A673 (cell line): ENCODE data around the gene COBL. TPM values are rescaled to one million over a fixed set of nuclear protein-coding genes. Genes with fewer than 3 reads are reported as not detected.

Experiments
- BruUV-seq: library from RNA; stranded (reverse); fragments of 400-500 nt; replicated peaks from 2 replicates; lab custom pipeline; 2021; lab: Mats Ljungman, UMichigan
- CTCF ChIA-PET: fragments of 300-600 bp; sonication (Branson Sonifier 250); formaldehyde crosslinking; loops from one replicate; lab custom pipeline; 2022; ENCODE audit warnings: antibody characterized with exemption; lab: Charles Lee
- POLR2A ChIA-PET: fragments of 300-600 bp; sonication (Branson Sonifier 250); formaldehyde crosslinking; loops from one replicate; lab custom pipeline; 2022; ENCODE audit warnings: antibody characterized with exemption; ENCODE audit not compliant: low non-redundant PET; lab: Charles Lee
- DNase-seq: peaks from one replicate; pipeline ENCODE4 v3.0.0-alpha.2; 2015; ENCODE audit warnings: low spot score
- H3K27ac ChIP-seq: fragments of 200-600 bp; sonication (generic); 2 replicates; pipeline ENCODE4 v1.5.1; 2016; ENCODE audit warnings: mixed run types, low read depth, mild to moderate bottlenecking, mixed read lengths, antibody characterized with exemption, low read length; ENCODE audit not compliant: poor library complexity, severe bottlenecking
- H3K27me3 ChIP-seq: fragments of 200-600 bp; sonication (generic); replicated peaks from 2 replicates; pipeline ENCODE4 v1.6.1; 2017; ENCODE audit warnings: mixed run types, low read depth, mild to moderate bottlenecking, mixed read lengths, antibody characterized with exemption, low read length; ENCODE audit not compliant: insufficient read depth, poor library complexity
- H3K36me3 ChIP-seq: fragments of 200-600 bp; sonication (generic); 2 replicates; pipeline ENCODE4 v1.6.1; 2016; ENCODE audit warnings: mixed run types, mild to moderate bottlenecking, mixed read lengths, antibody characterized with exemption, low read length; ENCODE audit not compliant: insufficient read depth, poor library complexity, severe bottlenecking
- H3K4me1 ChIP-seq: fragments of 200-600 bp; sonication (generic); 2 replicates; pipeline ENCODE4 v1.6.1; 2017; ENCODE audit warnings: mixed run types, mild to moderate bottlenecking, mixed read lengths, antibody characterized with exemption, low read length; ENCODE audit not compliant: insufficient read depth, poor library complexity, severe bottlenecking
- H3K4me3 ChIP-seq: fragments of 200-600 bp; sonication (generic); 2 replicates; pipeline ENCODE4 v1.5.1; 2016; ENCODE audit warnings: low read depth, mixed run types, mild to moderate bottlenecking, mixed read lengths, low read length; ENCODE audit not compliant: poor library complexity, severe bottlenecking
- H3K9me3 ChIP-seq: fragments of 200-600 bp; sonication (generic); 2 replicates; pipeline ENCODE4 v1.6.1; 2016; ENCODE audit warnings: mixed run types, low read depth, mild to moderate bottlenecking, mixed read lengths, antibody characterized with exemption, low read length; ENCODE audit not compliant: poor library complexity, severe bottlenecking
- CTCF ChIP-seq: fragments of 300-800, 200-600 bp; sonication (generic); conservative IDR thresholded peaks from 2 replicates; pipeline ENCODE4 v1.5.1; 2017; ENCODE audit warnings: low read depth, mild to moderate bottlenecking, antibody characterized with exemption, low read length, moderate library complexity, mixed read lengths
- EZH2 ChIP-seq: fragments of 200-600 bp; sonication (generic); IDR thresholded peaks from 2 replicates; pipeline ENCODE4 v1.6.1; 2017; ENCODE audit warnings: borderline replicate concordance, low read depth, mild to moderate bottlenecking, mixed read lengths, antibody characterized with exemption, low read length; ENCODE audit not compliant: poor library complexity, severe bottlenecking
- intact Hi-C: fragments of 100-400 bp; cut with micrococcal nuclease; formaldehyde crosslinking; loops from one replicate; pipeline ENCODE4 v1.10.0; 2022; ENCODE audit not compliant: unreplicated experiment
- total RNA-seq: library from RNA; stranded (reverse); gene quantifications from 2 replicates; pipeline ENCODE4 v1.2.3, GENCODE V29; 2021

Gene COBL
- total RNA-seq, 1 experiment from 2014 or later = not detected

- TF ChIP-seq CTCF = no peak
- Histone ChIP-seq H3K4me1 (no peaks in the 10 kb centered on the region), H3K27ac (no peak overlapping the region), H3K36me3 (no peaks in the 10 kb centered on the region), H3K27me3 (no peaks in the 10 kb centered on the region), H3K4me3 (no peak overlapping the region), H3K9me3 (no peaks in the 10 kb centered on the region)
- CTCF ChIA-PET = no interaction called here
- intact Hi-C loops = no loop called here
- no peak for DNase-seq
- POLR2A ChIA-PET = no interaction called here
- no TSS peak for BruUV-seq
These were observed 169.6 kb downstream of the COBL start for GRCh38 chr7:51146816-51147586.

GRCh38 chr7:51144178-51144577 is 172.4 kb downstream of the COBL start:
- no peak overlapping the region for H3K27ac ChIP-seq
- intact Hi-C loops = no loop called here
- TF ChIP-seq CTCF (no peak), EZH2 (no peak)
- H3K4me1 ChIP-seq = no peaks in the 10 kb centered on the region
- ChIA-PET POLR2A (no interaction called here), CTCF (no interaction called here)
- H3K36me3 ChIP-seq = no peaks in the 10 kb centered on the region
- DNase-seq = no peak
- no TSS peak for BruUV-seq
- H3K27me3 ChIP-seq = no peaks in the 10 kb centered on the region
- H3K4me3 ChIP-seq = no peak overlapping the region
- no peaks in the 10 kb centered on the region for H3K9me3 ChIP-seq

- no peak for TF ChIP-seq EZH2
- H3K4me1 ChIP-seq = no peaks in the 10 kb centered on the region
- no peaks in the 10 kb centered on the region for H3K27me3 ChIP-seq
- POLR2A ChIA-PET = no interaction called here
- no peaks in the 10 kb centered on the region for H3K36me3 ChIP-seq
- no peaks in the 10 kb centered on the region for H3K9me3 ChIP-seq
- BruUV-seq = no TSS peak
- CTCF ChIA-PET = no interaction called here
- DNase-seq = no peak
- H3K4me3 ChIP-seq = no peak overlapping the region
- intact Hi-C loops = no loop called here
- no peak overlapping the region for H3K27ac ChIP-seq
These were observed 173.7 kb downstream of the COBL start for GRCh38 chr7:51142741-51143385.
